PFSK-1 (cell line): Measurements from ENCODE around the gene SOS2.

Experiments used
- FOXP2 ChIP-seq: optimal IDR thresholded peaks from 2 replicates; pipeline ENCODE3; 2011; ENCODE audit warnings: borderline replicate concordance, control low read depth, inconsistent platforms; ENCODE audit not compliant: insufficient read depth; ENCODE audit errors: extremely low read length, extremely low read depth
- POLR2AphosphoS5 ChIP-seq: IDR thresholded peaks from 2 replicates; pipeline ENCODE4 v1.6.1; 2012; ENCODE audit warnings: low read depth, mild to moderate bottlenecking, control low read depth, low read length, moderate library complexity
- REST ChIP-seq, 2 experiments: IDR thresholded peaks; 2 replicates each; pipeline versions ENCODE4 v1.6.1 to v1.8.0; 2011 to 2012; ENCODE audit warnings: low read depth in 2 of 2, low read length in 2 of 2, control low read depth in 1 of 2, inconsistent platforms in 1 of 2, mild to moderate bottlenecking in 1 of 2, moderate library complexity in 1 of 2; ENCODE audit not compliant: insufficient read depth in 1 of 2
- SIN3A ChIP-seq: IDR thresholded peaks from 2 replicates; pipeline ENCODE4 v1.6.1; 2012; ENCODE audit warnings: mild to moderate bottlenecking, low read length, moderate library complexity, borderline replicate concordance; ENCODE audit not compliant: insufficient read depth
- TAF1 ChIP-seq: IDR thresholded peaks from 2 replicates; pipeline ENCODE4 v1.6.1; 2012; ENCODE audit warnings: low read length, control low read depth, borderline replicate concordance; ENCODE audit not compliant: insufficient read depth

Gene SOS2

DNA sequence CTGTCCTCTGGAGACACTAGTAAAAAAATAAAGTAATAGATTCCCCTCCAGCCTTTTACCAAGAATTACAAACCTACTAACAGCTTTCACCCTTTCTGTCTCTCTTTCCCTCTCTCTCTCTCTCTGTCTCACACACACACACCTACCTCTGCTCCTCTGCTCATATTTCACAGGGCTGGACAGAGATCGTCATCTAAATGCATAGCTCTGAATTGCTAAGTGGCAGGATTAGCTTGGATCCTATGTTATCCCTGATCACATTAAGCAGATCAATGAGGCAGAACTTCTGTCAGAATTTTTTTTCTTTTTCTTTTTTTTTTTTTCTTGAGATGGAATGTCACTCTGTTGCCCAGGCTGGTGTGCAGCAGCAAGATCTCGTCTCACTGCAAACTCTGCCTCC lies 137.9 kb downstream of the SOS2 start:
- TF ChIP-seq SIN3A (no peak), POLR2AphosphoS5 (no peak), FOXP2 (no peak), REST (IDR thresholded peaks at IDR 0.05; ENCODE audit: insufficient read depth in 1 of 2, low read depth in 2 of 2, low read length in 2 of 2) (no peak), TAF1 (no peak)

DNA sequence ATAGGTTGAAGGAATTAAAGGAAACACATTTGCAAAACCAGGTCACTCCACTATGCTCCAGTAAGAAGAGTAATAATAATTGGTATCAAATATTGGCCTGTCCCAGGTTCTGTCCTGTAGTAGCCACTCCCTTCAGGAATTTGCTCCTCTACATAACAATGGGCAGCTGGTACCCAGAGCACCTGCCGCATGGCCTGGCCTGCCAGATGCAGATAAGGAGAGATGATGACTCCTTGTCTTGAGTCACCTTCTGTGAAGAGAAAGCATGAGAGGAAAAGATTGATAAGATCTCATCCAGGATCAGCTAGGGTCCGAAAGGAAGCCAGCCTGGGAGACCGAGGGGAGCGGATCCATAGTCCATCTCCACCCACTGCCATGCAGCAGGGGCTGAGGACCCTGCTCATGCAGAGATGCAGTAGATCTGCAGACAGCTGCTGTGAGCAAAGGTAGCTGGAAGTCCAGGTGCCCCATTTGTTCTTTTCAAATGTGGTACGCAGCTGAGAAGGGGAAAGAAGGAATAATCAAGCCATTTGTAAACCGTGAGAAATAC lies 139.3 kb downstream of the SOS2 start:
- TF ChIP-seq POLR2AphosphoS5 (no peak), TAF1 (no peak), SIN3A (no peak)

- TF ChIP-seq SIN3A, result no peak
- TF ChIP-seq FOXP2, result no peak
- TF ChIP-seq REST (IDR thresholded peaks at IDR 0.05; ENCODE audit: insufficient read depth in 1 of 2, low read depth in 2 of 2, low read length in 2 of 2), result no peak
- no peak for TF ChIP-seq TAF1
Measured at GRCh38 chr14:50091240-50091913, 140.0 kb downstream of the SOS2 start.

DNA sequence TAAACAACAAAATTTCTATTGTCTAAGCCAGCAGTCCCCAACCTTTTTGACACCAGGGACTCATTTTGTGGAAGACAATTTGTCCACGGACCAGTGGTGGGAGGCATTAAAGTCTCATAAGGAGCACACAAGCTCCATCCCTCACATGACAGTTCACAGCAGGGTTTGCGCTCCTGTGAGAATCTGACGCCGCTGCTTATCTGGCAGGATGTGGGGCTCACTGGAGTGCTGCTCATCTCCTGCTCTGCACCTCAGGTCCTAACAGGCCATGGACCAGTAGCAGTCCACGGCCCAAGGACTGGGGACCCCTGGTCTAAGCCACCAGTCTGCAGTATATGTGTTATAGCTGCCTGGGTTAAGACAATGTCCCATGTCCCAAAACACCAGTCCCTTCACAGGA lies 142.2 kb downstream of the SOS2 start:
- no peak for TF ChIP-seq TAF1
- TF ChIP-seq POLR2AphosphoS5, result no peak
- TF ChIP-seq REST (IDR thresholded peaks at IDR 0.05; ENCODE audit: insufficient read depth in 1 of 2, low read depth in 2 of 2, low read length in 2 of 2), result no peak
- no peak for TF ChIP-seq SIN3A
- no peak for TF ChIP-seq FOXP2

GRCh38 chr14:50088731-50089130 lies 142.6 kb downstream of the SOS2 start:
- TF ChIP-seq POLR2AphosphoS5, result no peak
- TF ChIP-seq TAF1, result no peak
- no peak for TF ChIP-seq REST (IDR thresholded peaks at IDR 0.05; ENCODE audit: insufficient read depth in 1 of 2, low read depth in 2 of 2, low read length in 2 of 2)
- no peak for TF ChIP-seq FOXP2
- no peak for TF ChIP-seq SIN3A
